Tibial nerve (tissue), 4 donors: Measurements from ENCODE around the gene ISL2. TPM values are rescaled to one million over a fixed set of nuclear protein-coding genes. Genes with fewer than 3 reads are reported as not detected.

ENCODE experiments used
- DNase-seq, 2 donors: peaks; one replicate each; pipeline ENCODE4 v3.0.0-alpha.2; 2019; ENCODE audit warnings: low spot score in 2 of 2
- H3K27ac ChIP-seq, 4 donors: fragments of 200-600 bp; sonication (generic) in 3 of 4; one replicate each; pipeline ENCODE4 v1.5.1; 2017 to 2019; ENCODE audit warnings: mild to moderate bottlenecking in 1 of 4
- H3K27me3 ChIP-seq, 2 donors: fragments of 200-600 bp; sonication (generic) in 1 of 2; one replicate each; pipeline versions ENCODE4 v1.5.1 to v1.6.0; 2017 to 2019
- H3K36me3 ChIP-seq, 3 donors: fragments of 200-600 bp; sonication (generic); one replicate each; pipeline ENCODE4 v1.5.1; 2018 to 2019
- H3K4me1 ChIP-seq, 4 donors: fragments of 200-600 bp; sonication (generic) in 3 of 4; one replicate each; pipeline ENCODE4 v1.5.1; 2017 to 2019
- H3K4me3 ChIP-seq, 4 donors: fragments of 200-600 bp; sonication (generic) in 3 of 4; one replicate each; pipeline ENCODE4 v1.5.1; 2017 to 2019; ENCODE audit warnings: mild to moderate bottlenecking in 1 of 4, moderate library complexity in 1 of 4
- H3K9me3 ChIP-seq, 4 donors: fragments of 200-600 bp; sonication (generic) in 3 of 4; one replicate each; pipeline ENCODE4 v1.5.1; 2017 to 2019
- CTCF ChIP-seq, 5 experiments: fragments of 200-600 bp in 3 of 5; fragments of 450-650 bp in 2 of 5; sonication (generic) in 3 of 5; IDR thresholded peaks; one replicate each; pipeline ENCODE4 v1.5.1; 2016 to 2019; ENCODE audit warnings: antibody characterized with exemption in 5 of 5, mild to moderate bottlenecking in 3 of 5, moderate library complexity in 2 of 5
- EP300 ChIP-seq, 2 donors: sonication (generic); formaldehyde crosslinking; IDR thresholded peaks; one replicate each; pipeline ENCODE4 v1.6.1; 2017; ENCODE audit warnings: antibody characterized with exemption in 2 of 2, mild to moderate bottlenecking in 1 of 2
- POLR2A ChIP-seq, 2 donors: fragments of 450-650 bp; IDR thresholded peaks; one replicate each; pipeline ENCODE4 v1.6.1; 2017; ENCODE audit warnings: antibody characterized with exemption in 2 of 2, mild to moderate bottlenecking in 2 of 2, moderate library complexity in 2 of 2
- WGBS, 2 donors: methylation state at CpG; one replicate each; pipeline ENCODE4 v1.1.5; 2018; 5-methylcytosine and 5-hydroxymethylcytosine counted together
- total RNA-seq, 4 donors: library from RNA; depleted of rRNA; stranded (reverse); fragments of >200 nt; gene quantifications; one replicate each; pipeline ENCODE4 v1.1.0, GENCODE V29; 2016

Gene ISL2
- total RNA-seq, 4 donors from 2014 or later = not detected

GRCh38 chr15:76328958-76329357 is 7.6 kb upstream of the ISL2 start:
- H3K9me3 ChIP-seq = no peaks in the 10 kb centered on the region
- peaks cover 0 to 76% of the 10 kb centered on the region in 2 donors for H3K27me3 ChIP-seq
- 79 to 83% methylated on average over 4 of the region's 4 CpGs for WGBS, 2 donors

GRCh38 chr15:76330080-76330680 is 6.4 kb upstream of the ISL2 start:
- DNase-seq = peak in 1 of 2 donors; percentile 55
- Histone ChIP-seq H3K4me1 (peaks cover 0 to 2% (median under 1%) of the 10 kb centered on the region in 4 donors), H3K27me3 (peaks cover 5 to 78% of the 10 kb centered on the region in 2 donors), H3K36me3 (no peaks in the 10 kb centered on the region), H3K27ac (no peak overlapping the region), H3K4me3 (no peak overlapping the region), H3K9me3 (no peaks in the 10 kb centered on the region)
- WGBS, 2 donors = 65 to 73% methylated on average over 7 of the region's 7 CpGs
- TF ChIP-seq CTCF (IDR thresholded peaks at IDR 0.05) (peak; percentile 29 to 45 (median 41)), POLR2A (IDR thresholded peaks at IDR 0.05) (no peak)

More at GRCh38 chr15:76328958-76329357, 7.6 kb upstream of the ISL2 start:
- H3K27ac ChIP-seq = no peak overlapping the region
- no peak for DNase-seq
- no peaks in the 10 kb centered on the region for H3K4me1 ChIP-seq
- no peak for TF ChIP-seq EP300 (IDR thresholded peaks at IDR 0.05)
- TF ChIP-seq CTCF (IDR thresholded peaks at IDR 0.05) = no peak
- no peak for TF ChIP-seq POLR2A (IDR thresholded peaks at IDR 0.05)
- no peak overlapping the region for H3K4me3 ChIP-seq
- H3K36me3 ChIP-seq = no peaks in the 10 kb centered on the region

- H3K27me3 ChIP-seq = peaks cover 14 to 79% of the 10 kb centered on the region in 2 donors
- TF ChIP-seq POLR2A (IDR thresholded peaks at IDR 0.05) = no peak
- no peak for TF ChIP-seq CTCF (IDR thresholded peaks at IDR 0.05)
- no peak for TF ChIP-seq EP300 (IDR thresholded peaks at IDR 0.05)
- 100% methylated on average over 1 of the region's 1 CpG for WGBS, 2 donors
Observed at GRCh38 chr15:76332796-76333195, 3.8 kb upstream of the ISL2 start.

GRCh38 chr15:76333309-76333708 is 3.3 kb upstream of the ISL2 start:
- no peak for DNase-seq
- Histone ChIP-seq H3K9me3 (no peaks in the 10 kb centered on the region), H3K27me3 (peaks cover 14 to 79% of the 10 kb centered on the region in 2 donors), H3K27ac (no peak overlapping the region), H3K36me3 (no peaks in the 10 kb centered on the region), H3K4me1 (peaks cover 0 to 33% (median 18%) of the 10 kb centered on the region in 4 donors), H3K4me3 (no peak overlapping the region)
- 90 to 100% methylated on average over 1 of the region's 1 CpG for WGBS, 2 donors
- TF ChIP-seq EP300 (IDR thresholded peaks at IDR 0.05) (no peak), POLR2A (IDR thresholded peaks at IDR 0.05) (no peak), CTCF (IDR thresholded peaks at IDR 0.05) (no peak)

More at GRCh38 chr15:76332796-76333195, 3.8 kb upstream of the ISL2 start:
- peaks cover 0 to 28% (median 14%) of the 10 kb centered on the region in 4 donors for H3K4me1 ChIP-seq
- H3K36me3 ChIP-seq = no peaks in the 10 kb centered on the region
- H3K9me3 ChIP-seq = no peaks in the 10 kb centered on the region
- H3K4me3 ChIP-seq = no peak overlapping the region
- no peak for DNase-seq
- no peak overlapping the region for H3K27ac ChIP-seq

GRCh38 chr15:76333720-76334437 is 2.7 kb upstream of the ISL2 start:
- Histone ChIP-seq H3K36me3 (no peaks in the 10 kb centered on the region), H3K4me1 (peaks cover 0 to 37% (median 18%) of the 10 kb centered on the region in 4 donors), H3K27ac (no peak overlapping the region), H3K27me3 (peaks cover 14 to 82% of the 10 kb centered on the region in 2 donors), H3K9me3 (no peaks in the 10 kb centered on the region), H3K4me3 (no peak overlapping the region)
- TF ChIP-seq CTCF (IDR thresholded peaks at IDR 0.05) (no peak), POLR2A (IDR thresholded peaks at IDR 0.05) (no peak), EP300 (IDR thresholded peaks at IDR 0.05) (no peak)
- no peak for DNase-seq
- 44 to 48% methylated on average over 9 of the region's 9 CpGs for WGBS, 2 donors
